Measurements from ENCODE around the gene JAKMIP2. TPM values are rescaled to one million over a fixed set of nuclear protein-coding genes. Genes with fewer than 3 reads are reported as not detected.

JAKMIP2 gene
- total RNA-seq, 1 experiment from 2014 or later, result 10.9 TPM

DNA sequence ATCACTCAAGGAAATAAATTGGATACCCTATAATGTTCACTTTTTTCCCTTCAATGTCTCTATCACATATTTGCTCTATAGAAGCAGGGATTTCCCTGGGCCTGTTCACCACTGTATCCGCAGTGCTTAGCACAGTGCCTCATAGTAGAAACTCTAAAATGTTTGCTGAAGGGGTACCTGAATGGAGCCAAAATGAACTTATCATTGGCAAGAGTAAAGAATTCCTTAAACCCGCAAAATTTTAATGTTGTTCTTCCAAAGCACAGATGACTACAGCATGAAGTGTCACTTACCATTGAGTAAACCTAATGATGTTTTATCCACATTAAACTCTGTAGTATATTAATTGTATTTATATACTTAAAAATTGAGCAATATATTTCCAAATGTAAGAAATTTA is 96.1 kb downstream of the JAKMIP2 start (continued):
- TF ChIP-seq, protein P1, sequence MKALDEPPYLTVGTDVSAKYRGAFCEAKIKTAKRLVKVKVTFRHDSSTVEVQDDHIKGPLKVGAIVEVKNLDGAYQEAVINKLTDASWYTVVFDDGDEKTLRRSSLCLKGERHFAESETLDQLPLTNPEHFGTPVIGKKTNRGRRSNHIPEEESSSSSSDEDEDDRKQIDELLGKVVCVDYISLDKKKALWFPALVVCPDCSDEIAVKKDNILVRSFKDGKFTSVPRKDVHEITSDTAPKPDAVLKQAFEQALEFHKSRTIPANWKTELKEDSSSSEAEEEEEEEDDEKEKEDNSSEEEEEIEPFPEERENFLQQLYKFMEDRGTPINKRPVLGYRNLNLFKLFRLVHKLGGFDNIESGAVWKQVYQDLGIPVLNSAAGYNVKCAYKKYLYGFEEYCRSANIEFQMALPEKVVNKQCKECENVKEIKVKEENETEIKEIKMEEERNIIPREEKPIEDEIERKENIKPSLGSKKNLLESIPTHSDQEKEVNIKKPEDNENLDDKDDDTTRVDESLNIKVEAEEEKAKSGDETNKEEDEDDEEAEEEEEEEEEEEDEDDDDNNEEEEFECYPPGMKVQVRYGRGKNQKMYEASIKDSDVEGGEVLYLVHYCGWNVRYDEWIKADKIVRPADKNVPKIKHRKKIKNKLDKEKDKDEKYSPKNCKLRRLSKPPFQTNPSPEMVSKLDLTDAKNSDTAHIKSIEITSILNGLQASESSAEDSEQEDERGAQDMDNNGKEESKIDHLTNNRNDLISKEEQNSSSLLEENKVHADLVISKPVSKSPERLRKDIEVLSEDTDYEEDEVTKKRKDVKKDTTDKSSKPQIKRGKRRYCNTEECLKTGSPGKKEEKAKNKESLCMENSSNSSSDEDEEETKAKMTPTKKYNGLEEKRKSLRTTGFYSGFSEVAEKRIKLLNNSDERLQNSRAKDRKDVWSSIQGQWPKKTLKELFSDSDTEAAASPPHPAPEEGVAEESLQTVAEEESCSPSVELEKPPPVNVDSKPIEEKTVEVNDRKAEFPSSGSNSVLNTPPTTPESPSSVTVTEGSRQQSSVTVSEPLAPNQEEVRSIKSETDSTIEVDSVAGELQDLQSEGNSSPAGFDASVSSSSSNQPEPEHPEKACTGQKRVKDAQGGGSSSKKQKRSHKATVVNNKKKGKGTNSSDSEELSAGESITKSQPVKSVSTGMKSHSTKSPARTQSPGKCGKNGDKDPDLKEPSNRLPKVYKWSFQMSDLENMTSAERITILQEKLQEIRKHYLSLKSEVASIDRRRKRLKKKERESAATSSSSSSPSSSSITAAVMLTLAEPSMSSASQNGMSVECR (CRISPR knock-in tag; IDR thresholded peaks at IDR 0.05; ENCODE audit: borderline replicate concordance), result no peak
- TF ChIP-seq IRF2 (CRISPR knock-in tag; IDR thresholded peaks at IDR 0.05; ENCODE audit: borderline replicate concordance, low read depth), result no peak
- no peak for TF ChIP-seq NR1H2 (CRISPR knock-in tag; IDR thresholded peaks at IDR 0.05)
- TF ChIP-seq CBFB (CRISPR knock-in tag; IDR thresholded peaks at IDR 0.05; ENCODE audit: low read depth), result no peak
- TF ChIP-seq, protein P2, sequence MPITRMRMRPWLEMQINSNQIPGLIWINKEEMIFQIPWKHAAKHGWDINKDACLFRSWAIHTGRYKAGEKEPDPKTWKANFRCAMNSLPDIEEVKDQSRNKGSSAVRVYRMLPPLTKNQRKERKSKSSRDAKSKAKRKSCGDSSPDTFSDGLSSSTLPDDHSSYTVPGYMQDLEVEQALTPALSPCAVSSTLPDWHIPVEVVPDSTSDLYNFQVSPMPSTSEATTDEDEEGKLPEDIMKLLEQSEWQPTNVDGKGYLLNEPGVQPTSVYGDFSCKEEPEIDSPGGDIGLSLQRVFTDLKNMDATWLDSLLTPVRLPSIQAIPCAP (CRISPR knock-in tag; IDR thresholded peaks at IDR 0.05), result no peak
- TF ChIP-seq, protein P3, sequence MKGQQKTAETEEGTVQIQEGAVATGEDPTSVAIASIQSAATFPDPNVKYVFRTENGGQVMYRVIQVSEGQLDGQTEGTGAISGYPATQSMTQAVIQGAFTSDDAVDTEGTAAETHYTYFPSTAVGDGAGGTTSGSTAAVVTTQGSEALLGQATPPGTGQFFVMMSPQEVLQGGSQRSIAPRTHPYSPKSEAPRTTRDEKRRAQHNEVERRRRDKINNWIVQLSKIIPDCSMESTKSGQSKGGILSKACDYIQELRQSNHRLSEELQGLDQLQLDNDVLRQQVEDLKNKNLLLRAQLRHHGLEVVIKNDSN (CRISPR knock-in tag; IDR thresholded peaks at IDR 0.05), result no peak
- TF ChIP-seq, protein P4, sequence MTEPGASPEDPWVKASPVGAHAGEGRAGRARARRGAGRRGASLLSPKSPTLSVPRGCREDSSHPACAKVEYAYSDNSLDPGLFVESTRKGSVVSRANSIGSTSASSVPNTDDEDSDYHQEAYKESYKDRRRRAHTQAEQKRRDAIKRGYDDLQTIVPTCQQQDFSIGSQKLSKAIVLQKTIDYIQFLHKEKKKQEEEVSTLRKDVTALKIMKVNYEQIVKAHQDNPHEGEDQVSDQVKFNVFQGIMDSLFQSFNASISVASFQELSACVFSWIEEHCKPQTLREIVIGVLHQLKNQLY (CRISPR knock-in tag; IDR thresholded peaks at IDR 0.05), result no peak
- TF ChIP-seq CREM (CRISPR knock-in tag; IDR thresholded peaks at IDR 0.05), result no peak
- TF ChIP-seq, protein P5, sequence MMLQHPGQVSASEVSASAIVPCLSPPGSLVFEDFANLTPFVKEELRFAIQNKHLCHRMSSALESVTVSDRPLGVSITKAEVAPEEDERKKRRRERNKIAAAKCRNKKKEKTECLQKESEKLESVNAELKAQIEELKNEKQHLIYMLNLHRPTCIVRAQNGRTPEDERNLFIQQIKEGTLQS (CRISPR knock-in tag; conservative IDR thresholded peaks at IDR 0.05), result no peak

DNA sequence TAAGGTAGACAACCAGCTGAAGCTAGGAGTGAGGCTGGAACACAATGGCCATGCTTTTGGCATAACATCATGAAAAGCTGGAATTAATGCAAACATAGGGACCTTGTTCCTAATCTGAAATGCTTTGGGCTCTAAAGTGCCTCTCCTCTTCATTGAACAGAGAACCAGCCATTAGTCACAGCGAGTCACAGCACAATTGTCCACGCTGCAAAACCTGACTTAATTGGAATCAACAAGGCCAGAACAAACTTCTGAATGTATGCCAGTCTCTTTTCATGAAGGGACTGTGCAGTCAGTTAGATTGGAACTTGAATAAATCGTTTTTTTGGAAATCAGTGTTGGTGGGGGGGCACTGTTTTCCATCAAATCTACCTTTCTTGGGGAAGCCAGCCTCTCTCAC is 96.5 kb downstream of the JAKMIP2 start:
- Mint-ChIP-seq H3K4me1 (peaks cover 6% of the 10 kb centered on the region), H3K27ac (no peak overlapping the region), H3K9me3 (no peaks in the 10 kb centered on the region), H3K36me3 (no peaks in the 10 kb centered on the region), H3K27me3 (ENCODE audit: low read depth) (no peaks in the 10 kb centered on the region), H3K4me3 (no peak overlapping the region)
- TF ChIP-seq KAT7 (CRISPR knock-in tag; IDR thresholded peaks at IDR 0.05; ENCODE audit: borderline replicate concordance) (no peak), NFATC4 (CRISPR knock-in tag; IDR thresholded peaks at IDR 0.05) (no peak), RELA (CRISPR knock-in tag; IDR thresholded peaks at IDR 0.05; ENCODE audit: borderline replicate concordance) (no peak), TEAD4 (CRISPR knock-in tag; IDR thresholded peaks at IDR 0.05) (no peak), CBFB (CRISPR knock-in tag; IDR thresholded peaks at IDR 0.05; ENCODE audit: low read depth) (no peak), GRHL2 (CRISPR knock-in tag; IDR thresholded peaks at IDR 0.05; ENCODE audit: insufficient replicate concordance, severe bottlenecking) (no peak), HMGA2 (CRISPR knock-in tag; IDR thresholded peaks at IDR 0.05) (no peak), NR2C2 (CRISPR knock-in tag; IDR thresholded peaks at IDR 0.05) (no peak), CREM (CRISPR knock-in tag; IDR thresholded peaks at IDR 0.05) (no peak), FOXP1 (CRISPR knock-in tag; IDR thresholded peaks at IDR 0.05; ENCODE audit: borderline replicate concordance) (no peak), FOXK1 (CRISPR knock-in tag; IDR thresholded peaks at IDR 0.05) (no peak), ESRRA (CRISPR knock-in tag; IDR thresholded peaks at IDR 0.05; ENCODE audit: borderline replicate concordance) (no peak), MXD4 (CRISPR knock-in tag; IDR thresholded peaks at IDR 0.05; ENCODE audit: borderline replicate concordance) (no peak)
- TF ChIP-seq, protein P6, sequence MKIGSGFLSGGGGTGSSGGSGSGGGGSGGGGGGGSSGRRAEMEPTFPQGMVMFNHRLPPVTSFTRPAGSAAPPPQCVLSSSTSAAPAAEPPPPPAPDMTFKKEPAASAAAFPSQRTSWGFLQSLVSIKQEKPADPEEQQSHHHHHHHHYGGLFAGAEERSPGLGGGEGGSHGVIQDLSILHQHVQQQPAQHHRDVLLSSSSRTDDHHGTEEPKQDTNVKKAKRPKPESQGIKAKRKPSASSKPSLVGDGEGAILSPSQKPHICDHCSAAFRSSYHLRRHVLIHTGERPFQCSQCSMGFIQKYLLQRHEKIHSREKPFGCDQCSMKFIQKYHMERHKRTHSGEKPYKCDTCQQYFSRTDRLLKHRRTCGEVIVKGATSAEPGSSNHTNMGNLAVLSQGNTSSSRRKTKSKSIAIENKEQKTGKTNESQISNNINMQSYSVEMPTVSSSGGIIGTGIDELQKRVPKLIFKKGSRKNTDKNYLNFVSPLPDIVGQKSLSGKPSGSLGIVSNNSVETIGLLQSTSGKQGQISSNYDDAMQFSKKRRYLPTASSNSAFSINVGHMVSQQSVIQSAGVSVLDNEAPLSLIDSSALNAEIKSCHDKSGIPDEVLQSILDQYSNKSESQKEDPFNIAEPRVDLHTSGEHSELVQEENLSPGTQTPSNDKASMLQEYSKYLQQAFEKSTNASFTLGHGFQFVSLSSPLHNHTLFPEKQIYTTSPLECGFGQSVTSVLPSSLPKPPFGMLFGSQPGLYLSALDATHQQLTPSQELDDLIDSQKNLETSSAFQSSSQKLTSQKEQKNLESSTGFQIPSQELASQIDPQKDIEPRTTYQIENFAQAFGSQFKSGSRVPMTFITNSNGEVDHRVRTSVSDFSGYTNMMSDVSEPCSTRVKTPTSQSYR (CRISPR knock-in tag; IDR thresholded peaks at IDR 0.05), result no peak
- TF ChIP-seq, protein P7, sequence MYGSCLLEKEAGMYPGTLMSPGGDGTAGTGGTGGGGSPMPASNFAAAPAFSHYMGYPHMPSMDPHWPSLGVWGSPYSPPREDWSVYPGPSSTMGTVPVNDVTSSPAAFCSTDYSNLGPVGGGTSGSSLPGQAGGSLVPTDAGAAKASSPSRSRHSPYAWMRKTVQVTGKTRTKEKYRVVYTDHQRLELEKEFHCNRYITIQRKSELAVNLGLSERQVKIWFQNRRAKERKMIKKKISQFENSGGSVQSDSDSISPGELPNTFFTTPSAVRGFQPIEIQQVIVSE (CRISPR knock-in tag; IDR thresholded peaks at IDR 0.05; ENCODE audit: borderline replicate concordance), result no peak
- TF ChIP-seq, protein P5 (CRISPR knock-in tag; conservative IDR thresholded peaks at IDR 0.05), result no peak
- ChIA-PET POLR2A (no interaction called here), CTCF (interaction anchor here (1.2 kb wide), 1 partner anchor 201 kb away, joined by 3 read pairs; no protein-coding TSS in a partner anchor)
- DNase-seq (ENCODE audit: low spot score) (no peak), ATAC-seq (no peak)
